ENCODE measurements around the gene MAD2L2. TPM values are rescaled to one million over a fixed set of nuclear protein-coding genes. Genes with fewer than 3 reads are reported as not detected.

MAD2L2 gene
- total and polyA plus RNA-seq, 9 of the 15 experiments (the other 6 are each of a cell fraction or from before 2014, with no cell fraction given): 12.4 to 286 (median 143) TPM

- Histone ChIP-seq H3K79me2 (ENCODE audit: control insufficient read depth, insufficient read depth, low read length) (no peaks in the 10 kb centered on the region), H3K9me1 (ENCODE audit: control insufficient read depth, insufficient read depth, low read length) (no peaks in the 10 kb centered on the region), H3K4me2 (ENCODE audit: insufficient read depth, low read length) (no peak overlapping the region), H3K4me1 (replicated peaks in 1 of 2; ENCODE audit: control insufficient read depth in 2 of 2, insufficient read depth in 2 of 2, low read length in 2 of 2) (peaks cover 4 to 20% of the 10 kb centered on the region in 2 experiments; a peak in 4 of 5 replicates), H3K27me3 (ENCODE audit: control insufficient read depth in 2 of 2, insufficient read depth in 2 of 2, low read length in 2 of 2) (peaks cover 35 to 50% of the 10 kb centered on the region in 2 experiments; a peak in 4 of 5 replicates), H3K36me3 (ENCODE audit: control insufficient read depth, insufficient read depth, low read length) (no peaks in the 10 kb centered on the region), H2AFZ (ENCODE audit: low read depth, low read length) (no peak overlapping the region), H3K9me3 (replicated peaks; ENCODE audit: control insufficient read depth, insufficient read depth, low read depth, low read length) (no peaks in the 10 kb centered on the region), H3K4me3 (no peak overlapping the region), H4K20me1 (replicated peaks; ENCODE audit: control insufficient read depth, insufficient read depth, low read length) (no peaks in the 10 kb centered on the region), H3K9ac (ENCODE audit: insufficient read depth in 1 of 2, low read depth in 2 of 2, low read length in 2 of 2) (peak overlapping the region in 1 of 2 experiments; percentile 24; a peak in 1 of 4 replicates), H3K27ac (ENCODE audit: extremely low read depth, low read depth, low read length) (no peak overlapping the region)
- in situ Hi-C loops (cut with MboI): loop anchor here (5.0 kb wide), 2 partner anchors 58 to 668 kb away; partner anchors contain the start of gene MASP2
- DNase-seq (ENCODE audit: extremely low read depth in 1 of 4, low spot score in 3 of 4): no peak
- BruUV-seq (replicated peaks): no TSS peak
- ATAC-seq: no peak
- WGBS (ENCODE audit: insufficient coverage, low coverage, missing lambda C conversion rate): 6% methylated on average over 24 of the region's 24 CpGs
- ChIA-PET CTCF (ENCODE audit: low intra/inter-chr PET ratio) (no interaction called here), POLR2A (interaction anchor here (0.7 to 1.2 kb wide), 5 partner anchors 10 to 192 kb away, joined by 3 to 5 read pairs (median 3); partner anchors contain the start of gene AGTRAP)
- FAIRE-seq: no peak
- intact Hi-C loops (cut with micrococcal nuclease): no loop called here
- TF ChIP-seq, protein P1, sequence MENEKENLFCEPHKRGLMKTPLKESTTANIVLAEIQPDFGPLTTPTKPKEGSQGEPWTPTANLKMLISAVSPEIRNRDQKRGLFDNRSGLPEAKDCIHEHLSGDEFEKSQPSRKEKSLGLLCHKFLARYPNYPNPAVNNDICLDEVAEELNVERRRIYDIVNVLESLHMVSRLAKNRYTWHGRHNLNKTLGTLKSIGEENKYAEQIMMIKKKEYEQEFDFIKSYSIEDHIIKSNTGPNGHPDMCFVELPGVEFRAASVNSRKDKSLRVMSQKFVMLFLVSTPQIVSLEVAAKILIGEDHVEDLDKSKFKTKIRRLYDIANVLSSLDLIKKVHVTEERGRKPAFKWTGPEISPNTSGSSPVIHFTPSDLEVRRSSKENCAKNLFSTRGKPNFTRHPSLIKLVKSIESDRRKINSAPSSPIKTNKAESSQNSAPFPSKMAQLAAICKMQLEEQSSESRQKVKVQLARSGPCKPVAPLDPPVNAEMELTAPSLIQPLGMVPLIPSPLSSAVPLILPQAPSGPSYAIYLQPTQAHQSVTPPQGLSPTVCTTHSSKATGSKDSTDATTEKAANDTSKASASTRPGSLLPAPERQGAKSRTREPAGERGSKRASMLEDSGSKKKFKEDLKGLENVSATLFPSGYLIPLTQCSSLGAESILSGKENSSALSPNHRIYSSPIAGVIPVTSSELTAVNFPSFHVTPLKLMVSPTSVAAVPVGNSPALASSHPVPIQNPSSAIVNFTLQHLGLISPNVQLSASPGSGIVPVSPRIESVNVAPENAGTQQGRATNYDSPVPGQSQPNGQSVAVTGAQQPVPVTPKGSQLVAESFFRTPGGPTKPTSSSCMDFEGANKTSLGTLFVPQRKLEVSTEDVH (IDR thresholded peaks at IDR 0.05; ENCODE audit: low read depth, partially characterized antibody): no peak
- TF ChIP-seq, protein P2, sequence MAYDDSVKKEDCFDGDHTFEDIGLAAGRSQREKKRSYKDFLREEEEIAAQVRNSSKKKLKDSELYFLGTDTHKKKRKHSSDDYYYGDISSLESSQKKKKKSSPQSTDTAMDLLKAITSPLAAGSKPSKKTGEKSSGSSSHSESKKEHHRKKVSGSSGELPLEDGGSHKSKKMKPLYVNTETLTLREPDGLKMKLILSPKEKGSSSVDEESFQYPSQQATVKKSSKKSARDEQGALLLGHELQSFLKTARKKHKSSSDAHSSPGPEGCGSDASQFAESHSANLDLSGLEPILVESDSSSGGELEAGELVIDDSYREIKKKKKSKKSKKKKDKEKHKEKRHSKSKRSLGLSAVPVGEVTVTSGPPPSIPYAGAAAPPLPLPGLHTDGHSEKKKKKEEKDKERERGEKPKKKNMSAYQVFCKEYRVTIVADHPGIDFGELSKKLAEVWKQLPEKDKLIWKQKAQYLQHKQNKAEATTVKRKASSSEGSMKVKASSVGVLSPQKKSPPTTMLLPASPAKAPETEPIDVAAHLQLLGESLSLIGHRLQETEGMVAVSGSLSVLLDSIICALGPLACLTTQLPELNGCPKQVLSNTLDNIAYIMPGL (CRISPR knock-in tag; IDR thresholded peaks at IDR 0.05): no peak
- TF ChIP-seq, protein P3, sequence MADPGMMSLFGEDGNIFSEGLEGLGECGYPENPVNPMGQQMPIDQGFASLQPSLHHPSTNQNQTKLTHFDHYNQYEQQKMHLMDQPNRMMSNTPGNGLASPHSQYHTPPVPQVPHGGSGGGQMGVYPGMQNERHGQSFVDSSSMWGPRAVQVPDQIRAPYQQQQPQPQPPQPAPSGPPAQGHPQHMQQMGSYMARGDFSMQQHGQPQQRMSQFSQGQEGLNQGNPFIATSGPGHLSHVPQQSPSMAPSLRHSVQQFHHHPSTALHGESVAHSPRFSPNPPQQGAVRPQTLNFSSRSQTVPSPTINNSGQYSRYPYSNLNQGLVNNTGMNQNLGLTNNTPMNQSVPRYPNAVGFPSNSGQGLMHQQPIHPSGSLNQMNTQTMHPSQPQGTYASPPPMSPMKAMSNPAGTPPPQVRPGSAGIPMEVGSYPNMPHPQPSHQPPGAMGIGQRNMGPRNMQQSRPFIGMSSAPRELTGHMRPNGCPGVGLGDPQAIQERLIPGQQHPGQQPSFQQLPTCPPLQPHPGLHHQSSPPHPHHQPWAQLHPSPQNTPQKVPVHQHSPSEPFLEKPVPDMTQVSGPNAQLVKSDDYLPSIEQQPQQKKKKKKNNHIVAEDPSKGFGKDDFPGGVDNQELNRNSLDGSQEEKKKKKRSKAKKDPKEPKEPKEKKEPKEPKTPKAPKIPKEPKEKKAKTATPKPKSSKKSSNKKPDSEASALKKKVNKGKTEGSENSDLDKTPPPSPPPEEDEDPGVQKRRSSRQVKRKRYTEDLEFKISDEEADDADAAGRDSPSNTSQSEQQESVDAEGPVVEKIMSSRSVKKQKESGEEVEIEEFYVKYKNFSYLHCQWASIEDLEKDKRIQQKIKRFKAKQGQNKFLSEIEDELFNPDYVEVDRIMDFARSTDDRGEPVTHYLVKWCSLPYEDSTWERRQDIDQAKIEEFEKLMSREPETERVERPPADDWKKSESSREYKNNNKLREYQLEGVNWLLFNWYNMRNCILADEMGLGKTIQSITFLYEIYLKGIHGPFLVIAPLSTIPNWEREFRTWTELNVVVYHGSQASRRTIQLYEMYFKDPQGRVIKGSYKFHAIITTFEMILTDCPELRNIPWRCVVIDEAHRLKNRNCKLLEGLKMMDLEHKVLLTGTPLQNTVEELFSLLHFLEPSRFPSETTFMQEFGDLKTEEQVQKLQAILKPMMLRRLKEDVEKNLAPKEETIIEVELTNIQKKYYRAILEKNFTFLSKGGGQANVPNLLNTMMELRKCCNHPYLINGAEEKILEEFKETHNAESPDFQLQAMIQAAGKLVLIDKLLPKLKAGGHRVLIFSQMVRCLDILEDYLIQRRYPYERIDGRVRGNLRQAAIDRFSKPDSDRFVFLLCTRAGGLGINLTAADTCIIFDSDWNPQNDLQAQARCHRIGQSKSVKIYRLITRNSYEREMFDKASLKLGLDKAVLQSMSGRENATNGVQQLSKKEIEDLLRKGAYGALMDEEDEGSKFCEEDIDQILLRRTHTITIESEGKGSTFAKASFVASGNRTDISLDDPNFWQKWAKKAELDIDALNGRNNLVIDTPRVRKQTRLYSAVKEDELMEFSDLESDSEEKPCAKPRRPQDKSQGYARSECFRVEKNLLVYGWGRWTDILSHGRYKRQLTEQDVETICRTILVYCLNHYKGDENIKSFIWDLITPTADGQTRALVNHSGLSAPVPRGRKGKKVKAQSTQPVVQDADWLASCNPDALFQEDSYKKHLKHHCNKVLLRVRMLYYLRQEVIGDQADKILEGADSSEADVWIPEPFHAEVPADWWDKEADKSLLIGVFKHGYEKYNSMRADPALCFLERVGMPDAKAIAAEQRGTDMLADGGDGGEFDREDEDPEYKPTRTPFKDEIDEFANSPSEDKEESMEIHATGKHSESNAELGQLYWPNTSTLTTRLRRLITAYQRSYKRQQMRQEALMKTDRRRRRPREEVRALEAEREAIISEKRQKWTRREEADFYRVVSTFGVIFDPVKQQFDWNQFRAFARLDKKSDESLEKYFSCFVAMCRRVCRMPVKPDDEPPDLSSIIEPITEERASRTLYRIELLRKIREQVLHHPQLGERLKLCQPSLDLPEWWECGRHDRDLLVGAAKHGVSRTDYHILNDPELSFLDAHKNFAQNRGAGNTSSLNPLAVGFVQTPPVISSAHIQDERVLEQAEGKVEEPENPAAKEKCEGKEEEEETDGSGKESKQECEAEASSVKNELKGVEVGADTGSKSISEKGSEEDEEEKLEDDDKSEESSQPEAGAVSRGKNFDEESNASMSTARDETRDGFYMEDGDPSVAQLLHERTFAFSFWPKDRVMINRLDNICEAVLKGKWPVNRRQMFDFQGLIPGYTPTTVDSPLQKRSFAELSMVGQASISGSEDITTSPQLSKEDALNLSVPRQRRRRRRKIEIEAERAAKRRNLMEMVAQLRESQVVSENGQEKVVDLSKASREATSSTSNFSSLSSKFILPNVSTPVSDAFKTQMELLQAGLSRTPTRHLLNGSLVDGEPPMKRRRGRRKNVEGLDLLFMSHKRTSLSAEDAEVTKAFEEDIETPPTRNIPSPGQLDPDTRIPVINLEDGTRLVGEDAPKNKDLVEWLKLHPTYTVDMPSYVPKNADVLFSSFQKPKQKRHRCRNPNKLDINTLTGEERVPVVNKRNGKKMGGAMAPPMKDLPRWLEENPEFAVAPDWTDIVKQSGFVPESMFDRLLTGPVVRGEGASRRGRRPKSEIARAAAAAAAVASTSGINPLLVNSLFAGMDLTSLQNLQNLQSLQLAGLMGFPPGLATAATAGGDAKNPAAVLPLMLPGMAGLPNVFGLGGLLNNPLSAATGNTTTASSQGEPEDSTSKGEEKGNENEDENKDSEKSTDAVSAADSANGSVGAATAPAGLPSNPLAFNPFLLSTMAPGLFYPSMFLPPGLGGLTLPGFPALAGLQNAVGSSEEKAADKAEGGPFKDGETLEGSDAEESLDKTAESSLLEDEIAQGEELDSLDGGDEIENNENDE (IDR thresholded peaks at IDR 0.05; ENCODE audit: low read depth, low read length): no peak
- TF ChIP-seq ZNF75A (CRISPR knock-in tag; IDR thresholded peaks at IDR 0.05): no peak
Measured at GRCh38 chr1:11714831-11715575, 34.1 kb upstream of the MAD2L2 start.
